ENCODE measurements around the gene NAT16. TPM values are rescaled to one million over a fixed set of nuclear protein-coding genes. Genes with fewer than 3 reads are reported as not detected.

NAT16 gene
- total and polyA plus RNA-seq, 9 of the 15 experiments (the other 6 are each of a cell fraction or from before 2014, with no cell fraction given), result 0.04 TPM; not detected in 8

DNA sequence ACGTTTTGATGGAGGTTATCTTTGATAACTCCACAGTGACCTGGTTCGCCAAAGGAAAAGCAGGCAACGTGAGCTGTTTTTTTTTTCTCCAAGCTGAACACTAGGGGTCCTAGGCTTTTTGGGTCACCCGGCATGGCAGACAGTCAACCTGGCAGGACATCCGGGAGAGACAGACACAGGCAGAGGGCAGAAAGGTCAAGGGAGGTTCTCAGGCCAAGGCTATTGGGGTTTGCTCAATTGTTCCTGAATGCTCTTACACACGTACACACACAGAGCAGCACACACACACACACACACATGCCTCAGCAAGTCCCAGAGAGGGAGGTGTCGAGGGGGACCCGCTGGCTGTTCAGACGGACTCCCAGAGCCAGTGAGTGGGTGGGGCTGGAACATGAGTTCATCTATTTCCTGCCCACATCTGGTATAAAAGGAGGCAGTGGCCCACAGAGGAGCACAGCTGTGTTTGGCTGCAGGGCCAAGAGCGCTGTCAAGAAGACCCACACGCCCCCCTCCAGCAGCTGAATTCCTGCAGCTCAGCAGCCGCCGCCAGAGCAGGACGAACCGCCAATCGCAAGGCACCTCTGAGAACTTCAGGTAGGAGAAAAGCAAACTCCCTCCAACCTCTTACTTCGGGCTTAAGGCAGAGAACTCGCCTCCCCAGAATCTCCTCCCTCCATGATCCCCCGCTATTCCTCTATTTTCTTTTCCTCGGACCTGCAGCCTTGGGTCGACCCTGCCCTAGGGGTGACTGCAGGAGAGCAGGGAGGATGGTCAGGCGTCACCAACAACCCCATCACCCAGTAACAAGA lies 53.2 kb downstream of the NAT16 start, which contains the start of gene SERPINE1 (continued):
- TF ChIP-seq FOXM1 (IDR thresholded peaks at IDR 0.05; ENCODE audit: low read depth) (no peak), FOXM1 (CRISPR knock-in tag; IDR thresholded peaks at IDR 0.05; ENCODE audit: low read depth) (no peak), FOXO4 (CRISPR knock-in tag; IDR thresholded peaks at IDR 0.05) (no peak), IFI16 (CRISPR knock-in tag; IDR thresholded peaks at IDR 0.05) (no peak), NFRKB (IDR thresholded peaks at IDR 0.05; ENCODE audit: low read depth) (peak; percentile 49; the same call in 1 of the 2 replicates), TRIM24 (IDR thresholded peaks at IDR 0.05) (no peak), ZHX1 (conservative IDR thresholded peaks at IDR 0.05; ENCODE audit: low read length) (no peak), LCOR (CRISPR knock-in tag; IDR thresholded peaks at IDR 0.05) (no peak), CXXC5 (CRISPR knock-in tag; IDR thresholded peaks at IDR 0.05) (peak; percentile 31; the same call in 1 of the 2 replicates), DDX20 (tag; IDR thresholded peaks at IDR 0.05; ENCODE audit: low read depth) (no peak), EZH2 (IDR thresholded peaks at IDR 0.05; ENCODE audit: borderline replicate concordance, low read depth, low read length) (no peak), HES1 (IDR thresholded peaks at IDR 0.05; ENCODE audit: low read depth) (no peak), CREB1 (IDR thresholded peaks at IDR 0.05) (no peak), CREB1 (CRISPR knock-in tag; IDR thresholded peaks at IDR 0.05) (no peak), HEY1 (CRISPR knock-in tag; IDR thresholded peaks at IDR 0.05; ENCODE audit: borderline replicate concordance) (no peak), IRF9 (tag; IDR thresholded peaks at IDR 0.05) (peak; percentile 18; the same call in 1 of the 2 replicates), ZNF124 (CRISPR knock-in tag; IDR thresholded peaks at IDR 0.05) (no peak), MCM3 (IDR thresholded peaks at IDR 0.05) (no peak), CC2D1A (IDR thresholded peaks at IDR 0.05) (no peak), YY1 (IDR thresholded peaks at IDR 0.05; ENCODE audit: borderline replicate concordance in 1 of 3, control insufficient read depth in 1 of 3, extremely low read depth in 1 of 3, insufficient read depth in 3 of 3, insufficient read length in 1 of 3, insufficient replicate concordance in 2 of 3, low read depth in 1 of 3, low read length in 2 of 3) (peak in 1 of 3 experiments; percentile 23), ZNF239 (CRISPR knock-in tag; IDR thresholded peaks at IDR 0.05) (no peak), XRCC5 (IDR thresholded peaks at IDR 0.05; ENCODE audit: low read depth, low read length) (no peak)
